Measurements from ENCODE around the gene GARIN3.

Gene GARIN3

DNA sequence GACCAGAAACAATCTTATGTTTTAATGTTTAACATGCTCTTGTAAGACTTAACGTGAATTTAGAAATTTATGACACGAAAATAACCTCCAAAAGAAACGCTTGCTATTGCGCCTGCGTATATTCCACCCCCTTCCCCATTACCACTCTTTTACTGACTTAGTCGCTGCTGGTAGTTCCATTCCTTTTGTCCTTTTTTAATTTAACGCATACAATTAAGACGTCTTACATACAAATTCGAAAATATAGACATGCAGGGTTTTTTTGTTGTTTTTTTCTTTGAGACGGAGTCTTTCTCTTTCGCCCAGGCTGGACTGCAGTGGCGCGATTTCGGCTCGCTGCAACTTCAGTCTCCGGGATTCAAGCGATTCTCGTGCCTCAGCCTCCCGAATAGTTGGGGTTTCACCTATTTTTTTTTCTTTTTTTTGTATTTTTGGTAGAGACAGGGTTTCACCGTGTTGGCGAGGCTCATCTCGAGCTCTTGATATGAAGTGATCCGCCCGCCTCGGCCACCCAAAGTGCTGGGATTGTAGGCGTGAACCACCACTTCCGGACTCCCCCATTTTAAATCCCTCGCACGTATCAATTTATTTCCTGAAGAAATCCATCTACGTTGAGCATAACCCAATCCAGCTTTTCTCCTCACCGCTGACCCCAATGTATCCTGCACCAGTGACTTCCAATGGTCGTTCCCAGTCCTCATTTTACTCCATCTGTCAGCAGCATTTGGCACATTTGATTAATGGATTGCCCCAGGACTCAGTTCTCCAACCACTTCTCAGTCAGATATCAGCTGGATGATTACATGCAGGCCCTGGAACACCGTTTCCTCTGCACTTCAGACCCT is 22.7 kb downstream of the GARIN3 start:
- DNase-seq = peak; percentile 80

DNA sequence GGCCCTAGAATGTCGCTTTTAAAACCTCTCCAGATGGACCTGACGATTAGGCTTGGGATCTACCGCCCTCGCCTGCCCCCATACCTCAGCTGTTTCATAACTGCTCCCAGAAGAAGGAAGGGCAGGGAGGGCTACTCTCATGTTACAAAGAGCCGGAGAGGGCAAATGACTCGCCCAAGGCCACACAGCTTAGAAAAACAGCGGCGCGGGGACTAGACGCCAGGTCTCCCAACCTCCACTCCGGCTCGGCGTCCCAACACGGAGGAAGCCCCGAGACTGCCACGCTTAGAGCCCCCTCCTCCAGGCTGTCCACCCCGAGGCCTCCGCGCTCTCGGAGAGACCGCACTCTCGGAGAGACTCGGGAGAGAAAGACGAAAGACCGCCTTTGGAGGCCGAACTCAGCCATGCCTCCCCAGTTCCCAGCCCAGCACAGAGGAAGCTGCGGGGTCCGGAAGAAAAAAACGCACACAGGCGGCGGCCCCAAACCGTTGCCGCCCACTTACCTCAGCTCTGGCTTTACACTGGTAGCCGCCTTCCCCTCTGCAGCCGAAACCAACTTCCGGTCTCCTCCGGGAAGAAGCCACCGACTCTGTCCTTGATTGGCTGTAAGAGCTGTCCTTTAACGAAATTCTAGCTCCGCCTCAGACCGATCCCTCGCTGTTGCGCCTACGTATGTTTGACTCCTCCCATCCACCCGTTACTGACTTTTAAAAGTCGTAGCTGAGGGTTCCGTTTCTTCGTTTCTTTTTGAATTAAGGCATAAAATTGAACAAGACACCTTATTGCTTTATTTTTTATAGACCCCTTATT is 23.5 kb downstream of the GARIN3 start, which contains the start of gene MED7:
MED7 (minus strand) TSS at position 549 of the 810 bp plus-strand sequence. CDS start 3,434 bp downstream, outside the sequence.
- DNase-seq = peak; percentile 91

DNA sequence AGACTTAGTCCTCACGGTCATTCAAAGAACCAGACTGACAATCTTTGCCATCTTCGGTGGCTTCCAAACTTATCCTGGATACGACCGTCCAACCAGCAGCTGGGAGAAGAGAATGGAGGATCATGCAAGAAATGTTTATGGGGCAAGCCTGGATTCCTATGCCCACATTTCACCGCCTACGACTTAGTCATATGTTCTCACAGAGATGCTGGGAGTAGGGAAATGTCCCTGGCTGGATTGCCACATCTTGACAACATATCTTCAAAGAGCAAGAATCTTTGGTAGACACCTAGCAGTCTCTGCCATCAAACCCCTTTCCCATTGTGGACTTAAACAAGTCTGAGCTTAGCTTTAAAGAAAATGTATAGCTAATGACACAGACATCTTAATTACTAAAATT is 28.4 kb downstream of the GARIN3 start:
- no peak for DNase-seq

DNA sequence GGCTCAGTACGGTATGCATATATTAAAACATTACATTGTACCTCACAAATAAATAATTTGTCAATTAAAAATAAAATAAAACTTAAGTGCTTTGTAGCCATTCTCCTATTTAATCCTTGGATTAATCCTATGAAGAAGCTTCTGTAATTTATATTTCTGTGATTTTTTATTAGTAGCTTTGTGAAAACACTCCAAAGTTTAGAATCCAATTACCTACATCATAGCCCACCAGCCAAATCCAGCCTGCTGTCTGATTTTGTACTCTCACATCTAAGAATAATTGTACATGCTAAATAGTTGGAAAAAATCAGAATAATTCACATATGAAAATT is 33.8 kb downstream of the GARIN3 start:
- DNase-seq = no peak

DNA sequence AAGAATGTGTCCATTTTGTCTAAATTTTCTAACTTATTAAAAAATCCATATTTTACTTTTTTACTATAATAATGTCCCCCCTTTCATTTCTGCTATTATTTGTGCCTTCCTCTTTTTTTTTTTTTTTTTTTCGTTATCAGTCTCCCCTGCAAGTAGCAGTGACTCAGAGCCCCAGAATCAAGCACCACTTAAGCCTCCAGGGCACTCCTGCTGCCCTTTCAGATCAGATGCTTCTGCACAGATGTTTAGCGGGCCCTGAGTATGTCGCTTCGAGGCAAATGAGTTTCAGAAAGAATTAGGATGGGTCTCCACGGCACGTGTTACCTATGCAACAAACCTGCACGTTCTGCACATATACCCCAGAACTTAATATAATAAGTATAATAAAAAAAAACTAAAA is 35.1 kb downstream of the GARIN3 start:
- no peak for DNase-seq

DNA sequence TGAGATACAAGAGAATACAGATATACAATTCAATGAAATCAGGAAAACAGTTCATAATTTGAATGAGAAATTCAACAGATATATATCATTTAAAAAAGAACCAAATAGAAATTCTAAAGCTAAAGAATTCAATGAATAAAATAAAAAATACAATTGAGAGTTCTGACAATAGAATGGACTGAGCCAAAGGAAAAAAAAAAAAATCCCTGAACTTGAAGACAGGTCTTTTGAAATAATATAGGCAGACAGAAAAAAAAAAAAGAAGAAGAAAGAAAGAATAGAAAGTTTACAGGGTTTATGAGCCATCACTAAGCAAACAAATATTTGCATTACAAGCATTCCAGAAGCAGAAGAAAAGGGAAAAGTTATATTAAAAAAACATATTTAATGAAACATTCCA is 44.4 kb downstream of the GARIN3 start:
- no peak for DNase-seq

DNA sequence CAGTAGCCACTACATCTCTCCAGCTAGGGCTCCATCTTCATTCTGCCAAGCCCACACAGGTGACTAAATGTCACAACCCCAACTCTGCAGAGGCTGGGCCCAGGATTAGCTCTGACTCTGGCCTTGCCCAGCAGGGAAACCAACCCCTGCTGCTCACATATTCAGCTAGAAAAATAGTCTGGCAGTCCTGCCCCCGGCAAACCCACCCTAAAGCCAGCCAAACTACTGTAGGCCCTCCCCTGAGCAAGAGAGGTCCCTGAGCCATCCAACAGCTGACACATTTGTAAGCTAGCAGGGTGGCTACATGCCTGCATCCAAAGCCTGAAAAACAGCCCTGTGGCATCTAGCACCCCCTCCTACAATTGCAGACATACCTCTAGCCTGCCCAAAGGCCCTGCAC is 46.0 kb downstream of the GARIN3 start:
- no peak for DNase-seq

DNA sequence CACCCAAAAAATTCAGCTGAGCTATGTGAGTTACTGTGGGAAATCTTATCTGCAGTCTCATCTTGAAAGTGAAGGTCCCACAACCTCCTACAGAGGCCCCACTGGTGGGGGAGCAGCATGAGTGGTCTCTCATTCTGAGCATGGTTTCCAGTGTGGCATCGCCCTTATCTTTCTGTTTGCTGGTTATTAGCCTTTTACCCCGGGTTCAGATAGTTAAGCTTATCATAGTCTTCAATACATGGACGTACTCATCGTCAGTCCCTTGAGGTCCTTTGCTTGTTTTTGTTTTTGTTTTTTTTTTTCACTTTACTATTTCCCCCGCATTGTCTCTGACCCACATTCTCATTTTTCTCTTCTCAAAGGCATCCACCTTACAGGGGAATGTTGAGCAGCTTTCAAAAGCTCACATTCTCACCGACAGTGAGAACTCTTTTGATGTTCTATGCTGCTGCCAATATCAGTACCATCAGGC is 49.5 kb downstream of the GARIN3 start:
- no peak for DNase-seq

DNA sequence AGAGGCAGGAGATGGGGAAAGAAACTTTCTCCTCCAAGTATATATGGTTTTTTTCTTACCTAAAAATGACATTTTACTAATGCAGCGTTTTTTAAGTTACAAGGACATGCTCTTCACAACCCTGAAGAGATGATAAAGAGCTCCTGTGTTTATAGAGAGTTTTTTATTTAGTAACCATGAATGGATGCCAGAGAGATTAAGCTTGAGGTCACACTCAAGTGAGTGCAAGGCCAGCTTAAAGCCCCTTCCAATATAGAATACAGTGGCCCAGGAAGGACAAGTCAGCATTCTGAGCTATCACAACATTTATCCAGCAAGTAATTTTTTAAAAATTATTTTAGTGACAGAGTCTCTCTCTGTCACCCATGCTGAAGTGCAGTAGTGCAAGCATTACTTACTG is 50.6 kb downstream of the GARIN3 start:
- DNase-seq = no peak

DNA sequence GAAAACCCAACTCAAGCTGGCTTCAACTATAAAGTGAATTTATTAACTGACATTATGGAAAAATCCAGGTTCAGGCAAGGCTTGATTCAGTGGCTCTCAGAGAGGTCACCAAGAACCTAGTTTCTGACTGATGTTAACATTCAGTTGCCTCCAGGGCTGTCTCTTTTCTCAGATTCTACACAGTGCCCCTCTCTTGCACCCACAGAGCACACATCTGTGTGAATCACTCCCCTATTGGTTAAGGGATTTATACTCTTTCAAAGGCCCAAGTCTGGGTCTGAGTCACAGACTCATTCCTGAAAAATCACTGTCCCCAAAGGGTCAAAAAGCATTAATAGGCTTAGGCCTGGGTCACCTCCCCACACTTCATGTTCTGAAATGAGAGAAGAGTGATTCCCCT is 51.1 kb downstream of the GARIN3 start:
- no peak for DNase-seq

DNA sequence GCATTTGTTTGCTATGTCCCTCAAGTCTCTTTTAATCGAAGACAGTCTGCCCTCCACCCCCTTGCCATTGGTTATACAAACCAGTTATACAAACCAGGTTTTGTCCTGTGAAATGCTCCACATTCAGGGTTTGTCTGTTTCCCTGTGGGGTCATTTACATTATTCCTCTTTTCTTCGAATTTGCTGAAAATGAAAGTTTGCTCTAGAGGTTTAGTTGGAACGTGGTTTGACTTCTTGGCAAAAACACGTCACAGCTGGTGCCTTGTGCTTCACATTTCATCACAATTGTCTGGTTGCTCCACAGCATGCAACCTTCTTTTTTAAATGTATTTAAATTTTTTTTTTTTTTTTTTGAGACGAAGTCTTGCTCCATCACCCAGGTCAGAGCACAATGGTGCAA is 53.1 kb downstream of the GARIN3 start:
- DNase-seq = no peak

All from NCI-H1436 treated with DMSO at 0.1 percent for 48 hours (cell line).